Measurements from ENCODE around the gene C11orf21.

- TF ChIP-seq EP300 (IDR thresholded peaks at IDR 0.05) (no peak), CTCF (IDR thresholded peaks at IDR 0.05) (no peak)
Measured at GRCh38 chr11:2297623-2298030, 4.1 kb downstream of the C11orf21 start.
